HepG2 (cell line): ENCODE measurements around the gene USP34. TPM values are rescaled to one million over a fixed set of nuclear protein-coding genes. Genes with fewer than 3 reads are reported as not detected.

Source experiments
- AHR ChIP-seq: IDR thresholded peaks from 2 replicates; pipeline ENCODE4 v1.6.1; 2018; ENCODE audit warnings: missing genetic modification reagents, missing compliant biosample characterization
- CBX1 ChIP-seq: IDR thresholded peaks from one replicate; pipeline ENCODE4 v1.6.1; 2016; ENCODE audit warnings: antibody characterized with exemption, low read depth
- DR1 ChIP-seq: sonication (generic); formaldehyde crosslinking; IDR thresholded peaks from 2 replicates; pipeline ENCODE4 v1.8.0; 2021; ENCODE audit warnings: mild to moderate bottlenecking, missing genetic modification reagents, inconsistent platforms
- KMT2B ChIP-seq: IDR thresholded peaks from 2 replicates; pipeline ENCODE4 v1.6.1; 2016; ENCODE audit warnings: missing genetic modification reagents, missing compliant biosample characterization
- PAWR ChIP-seq: sonication (generic); formaldehyde crosslinking; IDR thresholded peaks from 2 replicates; pipeline ENCODE4 v1.4.0; 2020; ENCODE audit warnings: missing genetic modification reagents, mild to moderate bottlenecking, borderline replicate concordance
- PCBP2 ChIP-seq: fragments of 200-400 bp; formaldehyde crosslinking; optimal IDR thresholded peaks from 2 replicates; pipeline ENCODE3; 2018; ENCODE audit warnings: low read length, low read depth; ENCODE audit not compliant: poor library complexity, severe bottlenecking
- PHF8 ChIP-seq: sonication (generic); formaldehyde crosslinking; IDR thresholded peaks from 2 replicates; pipeline ENCODE4 v1.5.0; 2020; ENCODE audit warnings: missing genetic modification reagents
- PPARG ChIP-seq: conservative IDR thresholded peaks from 2 replicates; pipeline ENCODE4 v1.6.1; 2016; ENCODE audit warnings: missing biosample characterization, missing genetic modification reagents
- SCMH1 ChIP-seq: sonication (generic); formaldehyde crosslinking; IDR thresholded peaks from 2 replicates; pipeline ENCODE4 v1.9.0; 2021; ENCODE audit warnings: missing genetic modification reagents, mild to moderate bottlenecking, borderline replicate concordance
- SMAD1 ChIP-seq: sonication (generic); formaldehyde crosslinking; IDR thresholded peaks from 2 replicates; pipeline ENCODE4 v1.4.0; 2020; ENCODE audit warnings: missing genetic modification reagents, low read depth, mild to moderate bottlenecking, borderline replicate concordance
- SMAD9 ChIP-seq: sonication (generic); formaldehyde crosslinking; IDR thresholded peaks from 2 replicates; pipeline ENCODE4 v1.5.1; 2020; ENCODE audit warnings: mild to moderate bottlenecking, missing genetic modification reagents
- TCF12 ChIP-seq, 2 experiments: fragments of 450-650 bp in 1 of 2; sonication (generic) in 1 of 2; formaldehyde crosslinking in 1 of 2; IDR thresholded peaks; 2 replicates each; pipeline versions ENCODE4 v1.6.1 to v1.8.0; 2017 to 2022; ENCODE audit warnings: antibody characterized with exemption in 1 of 2, mild to moderate bottlenecking in 1 of 2, missing genetic modification reagents in 1 of 2, moderate library complexity in 1 of 2
- TP53 ChIP-seq: sonication (generic); formaldehyde crosslinking; conservative IDR thresholded peaks from 2 replicates; pipeline ENCODE4 v1.4.0; 2020; ENCODE audit warnings: missing genetic modification reagents
- XRCC5 ChIP-seq: fragments of 200-400 bp; formaldehyde crosslinking; optimal IDR thresholded peaks from 2 replicates; pipeline ENCODE3; 2017; ENCODE audit warnings: mild to moderate bottlenecking, low read length
- ZFP90 ChIP-seq: sonication (generic); formaldehyde crosslinking; IDR thresholded peaks from 2 replicates; pipeline ENCODE4 v1.8.0; 2022; ENCODE audit warnings: missing genetic modification reagents, mild to moderate bottlenecking, inconsistent platforms, borderline replicate concordance
- ZNF12 ChIP-seq: sonication (generic); formaldehyde crosslinking; IDR thresholded peaks from 2 replicates; pipeline ENCODE4 v1.5.0; 2020; ENCODE audit warnings: missing genetic modification reagents
- ZNF24 ChIP-seq: fragments of 450-650 bp; IDR thresholded peaks from 2 replicates; pipeline ENCODE4 v1.6.1; 2017; ENCODE audit warnings: antibody characterized with exemption, mild to moderate bottlenecking
- ZNF33B ChIP-seq: sonication (generic); formaldehyde crosslinking; IDR thresholded peaks from 2 replicates; pipeline ENCODE4 v1.5.1; 2020; ENCODE audit warnings: mild to moderate bottlenecking, missing genetic modification reagents
- ZNF841 ChIP-seq: sonication (generic); formaldehyde crosslinking; IDR thresholded peaks from 2 replicates; pipeline ENCODE4 v1.8.1; 2023; ENCODE audit warnings: missing genetic modification reagents, borderline replicate concordance
- polyA plus RNA-seq, 8 experiments: library from polyadenylated mRNA; depleted of rRNA in 3 of 8; stranded (reverse) in 7 of 8; unstranded in 1 of 8; fragments of >200 nt; fragmentation: Illumina TruSeq in 4 of 8; extraction: Trizol in 4 of 8; gene quantifications; 2 replicates each; pipeline versions ENCODE4 v1.2.1 to v1.2.3, GENCODE V29; 2011 to 2016; ENCODE audit warnings: low read depth in 4 of 8, missing spikeins in 1 of 8, mixed read lengths in 1 of 8; ENCODE audit not compliant: insufficient read depth in 1 of 8
- total RNA-seq, 5 experiments: library from RNA; depleted of rRNA; stranded (reverse); fragments of >200 nt; fragmentation: Illumina TruSeq; extraction: Trizol; gene quantifications; 2 replicates each; pipeline ENCODE4 v1.2.3, GENCODE V29; 2016; ENCODE audit warnings: low read depth in 1 of 5
- TF ChIP-seq, protein P1 (sequence below): sonication (generic); formaldehyde crosslinking; IDR thresholded peaks from 2 replicates; pipeline ENCODE4 v1.9.0; 2021; ENCODE audit warnings: missing genetic modification reagents, mild to moderate bottlenecking, borderline replicate concordance
- TF ChIP-seq, protein P2 (sequence below): IDR thresholded peaks from 2 replicates; pipeline ENCODE4 v1.6.1; 2016; ENCODE audit warnings: low read depth, control low read depth
- TF ChIP-seq, protein P3 (sequence below): sonication (generic); formaldehyde crosslinking; IDR thresholded peaks from 2 replicates; pipeline ENCODE4 v1.4.0; 2020; ENCODE audit warnings: missing genetic modification reagents
- TF ChIP-seq, protein P4 (sequence below): IDR thresholded peaks from 2 replicates; pipeline ENCODE4 v1.6.1; 2016; ENCODE audit warnings: mild to moderate bottlenecking, missing biosample characterization, missing genetic modification reagents
- TF ChIP-seq, protein P5 (sequence below): IDR thresholded peaks from 2 replicates; pipeline ENCODE4 v1.6.1; 2018; ENCODE audit warnings: missing genetic modification reagents

Gene USP34
- total and polyA plus RNA-seq, 2 of the 13 experiments (the other 11 are each of a cell fraction or from before 2014, with no cell fraction given), result 99.2 to 100 TPM

DNA sequence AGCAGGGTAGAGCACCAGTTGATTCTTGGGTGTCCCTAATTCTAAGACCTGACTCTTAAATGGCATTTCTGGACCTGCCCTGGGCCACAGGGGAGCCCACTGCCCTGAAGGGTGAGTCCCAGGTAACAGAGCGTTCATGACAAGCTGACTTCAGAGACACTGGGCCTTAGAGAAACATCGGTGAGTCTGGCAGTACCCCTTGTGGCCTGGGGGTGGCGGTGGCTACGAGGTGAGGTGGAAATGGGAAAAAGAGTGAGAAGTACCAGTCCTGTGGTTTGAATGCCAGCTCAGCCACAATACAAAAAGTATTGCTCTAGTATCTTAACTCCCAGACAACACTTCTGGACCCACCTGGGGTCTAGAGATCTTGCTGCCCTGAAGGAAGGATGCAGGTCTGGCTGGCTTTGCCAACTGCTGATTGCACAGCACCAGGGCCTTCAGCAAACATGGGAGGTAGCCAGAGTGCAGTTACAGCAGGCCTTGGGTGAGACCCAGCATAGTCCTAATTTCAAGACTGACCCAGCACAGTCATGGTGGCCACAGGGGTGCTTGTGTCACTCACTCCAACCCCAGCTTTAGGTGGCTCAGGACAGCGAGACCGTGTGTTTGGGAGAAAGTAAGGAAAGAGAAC is 44.5 kb downstream of the USP34 start (continued):
- TF ChIP-seq, protein P1, sequence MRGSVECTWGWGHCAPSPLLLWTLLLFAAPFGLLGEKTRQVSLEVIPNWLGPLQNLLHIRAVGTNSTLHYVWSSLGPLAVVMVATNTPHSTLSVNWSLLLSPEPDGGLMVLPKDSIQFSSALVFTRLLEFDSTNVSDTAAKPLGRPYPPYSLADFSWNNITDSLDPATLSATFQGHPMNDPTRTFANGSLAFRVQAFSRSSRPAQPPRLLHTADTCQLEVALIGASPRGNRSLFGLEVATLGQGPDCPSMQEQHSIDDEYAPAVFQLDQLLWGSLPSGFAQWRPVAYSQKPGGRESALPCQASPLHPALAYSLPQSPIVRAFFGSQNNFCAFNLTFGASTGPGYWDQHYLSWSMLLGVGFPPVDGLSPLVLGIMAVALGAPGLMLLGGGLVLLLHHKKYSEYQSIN (CRISPR knock-in tag), result no peak
- TF ChIP-seq, protein P2, sequence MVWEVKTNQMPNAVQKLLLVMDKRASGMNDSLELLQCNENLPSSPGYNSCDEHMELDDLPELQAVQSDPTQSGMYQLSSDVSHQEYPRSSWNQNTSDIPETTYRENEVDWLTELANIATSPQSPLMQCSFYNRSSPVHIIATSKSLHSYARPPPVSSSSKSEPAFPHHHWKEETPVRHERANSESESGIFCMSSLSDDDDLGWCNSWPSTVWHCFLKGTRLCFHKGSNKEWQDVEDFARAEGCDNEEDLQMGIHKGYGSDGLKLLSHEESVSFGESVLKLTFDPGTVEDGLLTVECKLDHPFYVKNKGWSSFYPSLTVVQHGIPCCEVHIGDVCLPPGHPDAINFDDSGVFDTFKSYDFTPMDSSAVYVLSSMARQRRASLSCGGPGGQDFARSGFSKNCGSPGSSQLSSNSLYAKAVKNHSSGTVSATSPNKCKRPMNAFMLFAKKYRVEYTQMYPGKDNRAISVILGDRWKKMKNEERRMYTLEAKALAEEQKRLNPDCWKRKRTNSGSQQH, result no peak
- TF ChIP-seq ZNF24, result no peak
- no peak for TF ChIP-seq PCBP2
- TF ChIP-seq KMT2B (CRISPR knock-in tag), result no peak
- TF ChIP-seq, protein P3, sequence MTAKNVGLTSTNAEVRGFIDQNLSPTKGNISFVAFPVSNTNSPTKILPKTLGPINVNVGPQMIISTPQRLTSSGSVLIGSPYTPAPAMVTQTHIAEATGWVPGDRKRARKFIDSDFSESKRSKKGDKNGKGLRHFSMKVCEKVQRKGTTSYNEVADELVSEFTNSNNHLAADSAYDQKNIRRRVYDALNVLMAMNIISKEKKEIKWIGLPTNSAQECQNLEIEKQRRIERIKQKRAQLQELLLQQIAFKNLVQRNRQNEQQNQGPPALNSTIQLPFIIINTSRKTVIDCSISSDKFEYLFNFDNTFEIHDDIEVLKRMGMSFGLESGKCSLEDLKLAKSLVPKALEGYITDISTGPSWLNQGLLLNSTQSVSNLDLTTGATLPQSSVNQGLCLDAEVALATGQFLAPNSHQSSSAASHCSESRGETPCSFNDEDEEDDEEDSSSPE (CRISPR knock-in tag), result no peak
- no peak for TF ChIP-seq ZNF33B (CRISPR knock-in tag)
- TF ChIP-seq ZNF12, result no peak
- no peak for TF ChIP-seq PHF8 (CRISPR knock-in tag)
- no peak for TF ChIP-seq AHR
- no peak for TF ChIP-seq SMAD9
- no peak for TF ChIP-seq CBX1
- no peak for TF ChIP-seq ZNF841 (CRISPR knock-in tag)
- no peak for TF ChIP-seq PAWR (CRISPR knock-in tag)
- peak; percentile 61 for TF ChIP-seq XRCC5
- TF ChIP-seq, protein P4, sequence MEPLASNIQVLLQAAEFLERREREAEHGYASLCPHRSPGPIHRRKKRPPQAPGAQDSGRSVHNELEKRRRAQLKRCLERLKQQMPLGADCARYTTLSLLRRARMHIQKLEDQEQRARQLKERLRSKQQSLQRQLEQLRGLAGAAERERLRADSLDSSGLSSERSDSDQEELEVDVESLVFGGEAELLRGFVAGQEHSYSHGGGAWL (CRISPR knock-in tag), result no peak
- no peak for TF ChIP-seq ZFP90 (CRISPR knock-in tag)
- no peak for TF ChIP-seq TCF12 (IDR thresholded peaks at IDR 0.05)
- TF ChIP-seq TCF12 (CRISPR knock-in tag; IDR thresholded peaks at IDR 0.05), result no peak
- TF ChIP-seq PPARG (CRISPR knock-in tag), result no peak
- TF ChIP-seq SMAD1 (CRISPR knock-in tag), result no peak
- no peak for TF ChIP-seq SCMH1 (CRISPR knock-in tag)
- TF ChIP-seq, protein P5, sequence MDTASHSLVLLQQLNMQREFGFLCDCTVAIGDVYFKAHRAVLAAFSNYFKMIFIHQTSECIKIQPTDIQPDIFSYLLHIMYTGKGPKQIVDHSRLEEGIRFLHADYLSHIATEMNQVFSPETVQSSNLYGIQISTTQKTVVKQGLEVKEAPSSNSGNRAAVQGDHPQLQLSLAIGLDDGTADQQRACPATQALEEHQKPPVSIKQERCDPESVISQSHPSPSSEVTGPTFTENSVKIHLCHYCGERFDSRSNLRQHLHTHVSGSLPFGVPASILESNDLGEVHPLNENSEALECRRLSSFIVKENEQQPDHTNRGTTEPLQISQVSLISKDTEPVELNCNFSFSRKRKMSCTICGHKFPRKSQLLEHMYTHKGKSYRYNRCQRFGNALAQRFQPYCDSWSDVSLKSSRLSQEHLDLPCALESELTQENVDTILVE (CRISPR knock-in tag), result 0 out of 2 replicates have a peak, but pooled peaks have one; percentile 40
- TF ChIP-seq TP53 (CRISPR knock-in tag), result no peak
- no peak for TF ChIP-seq DR1 (CRISPR knock-in tag)
